Adipose tissue (tissue), 3 donors: ENCODE data around the gene ARL10. TPM values are rescaled to one million over a fixed set of nuclear protein-coding genes. Genes with fewer than 3 reads are reported as not detected.

Source experiments
- H3K27ac ChIP-seq: one replicate; pipeline ENCODE4 v1.5.1; 2013; ENCODE audit warnings: low read depth, low read length
- WGBS, 3 donors: extraction: QIAGEN DNeasy Blood & Tissue Kit; methylation state at CpG; one replicate each; pipeline ENCODE4 v1.1.7; 2013; 5-methylcytosine and 5-hydroxymethylcytosine counted together
- polyA plus RNA-seq, 3 donors: library from polyadenylated mRNA; stranded (reverse); fragments of 200-250 nt; gene quantifications; one replicate each; pipeline ENCODE4 v1.2.3, GENCODE V29; 2013
- donor health status: healthy with polysubstance abuse.
- donor health status: Bipolar disorder and iron deficiency.
- donor health status: healthy.

Gene ARL10
- polyA plus RNA-seq, 3 donors: 0.99 to 3.1 (median 1.3) TPM

DNA sequence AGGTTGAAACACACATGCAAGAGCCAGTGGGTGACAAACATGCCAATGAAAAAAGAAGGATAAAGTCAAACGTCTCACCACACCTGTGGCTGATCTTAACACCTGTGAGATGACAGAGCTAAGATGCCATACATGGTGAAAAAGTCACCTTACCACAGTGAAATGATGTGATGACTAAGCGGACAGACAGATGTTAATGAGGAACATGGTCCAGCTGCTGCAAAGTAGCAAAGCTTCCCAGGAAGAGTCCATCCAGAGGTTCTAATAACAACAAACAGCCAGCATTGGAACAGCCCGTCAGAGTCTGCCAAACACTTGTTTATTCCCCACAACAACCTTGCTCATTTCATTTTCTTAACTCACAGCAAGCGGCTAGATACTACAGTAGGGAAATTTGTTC, 5.6 kb upstream of the ARL10 start:
- WGBS, 3 donors: 60 to 73% (median 66%) methylated on average over 4 of the region's 4 CpGs
- H3K27ac ChIP-seq: no peak overlapping the region

DNA sequence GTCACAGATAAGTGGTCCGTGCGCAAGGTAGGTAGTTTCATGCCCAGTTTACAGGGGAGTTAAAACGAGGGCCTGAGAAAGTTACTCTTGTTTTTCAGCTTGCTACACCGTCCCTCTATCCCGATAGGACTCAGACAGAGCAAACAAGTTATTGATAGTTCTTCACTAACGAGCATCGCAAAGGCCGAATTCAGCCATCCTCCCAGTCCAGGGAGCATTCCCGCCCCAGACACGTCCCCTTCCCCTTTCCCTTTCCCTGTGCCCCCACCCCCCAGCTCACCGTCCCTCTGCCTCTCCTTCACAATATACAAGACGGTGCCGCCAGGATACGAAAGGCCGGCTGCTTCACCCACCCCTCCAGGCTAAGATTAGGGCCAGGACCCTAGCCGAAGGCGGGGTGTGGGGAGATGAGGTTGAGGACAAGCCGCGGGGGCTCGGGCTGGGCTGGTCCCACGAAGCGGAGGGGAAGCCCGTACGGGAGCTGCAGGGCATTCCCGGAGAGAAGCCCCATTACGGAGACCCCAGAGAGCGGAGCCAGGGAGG, 4.3 kb upstream of the ARL10 start:
- H3K27ac ChIP-seq: no peak overlapping the region
- WGBS, 3 donors: 1 to 4% (median 3%) methylated on average over 27 of the region's 27 CpGs

DNA sequence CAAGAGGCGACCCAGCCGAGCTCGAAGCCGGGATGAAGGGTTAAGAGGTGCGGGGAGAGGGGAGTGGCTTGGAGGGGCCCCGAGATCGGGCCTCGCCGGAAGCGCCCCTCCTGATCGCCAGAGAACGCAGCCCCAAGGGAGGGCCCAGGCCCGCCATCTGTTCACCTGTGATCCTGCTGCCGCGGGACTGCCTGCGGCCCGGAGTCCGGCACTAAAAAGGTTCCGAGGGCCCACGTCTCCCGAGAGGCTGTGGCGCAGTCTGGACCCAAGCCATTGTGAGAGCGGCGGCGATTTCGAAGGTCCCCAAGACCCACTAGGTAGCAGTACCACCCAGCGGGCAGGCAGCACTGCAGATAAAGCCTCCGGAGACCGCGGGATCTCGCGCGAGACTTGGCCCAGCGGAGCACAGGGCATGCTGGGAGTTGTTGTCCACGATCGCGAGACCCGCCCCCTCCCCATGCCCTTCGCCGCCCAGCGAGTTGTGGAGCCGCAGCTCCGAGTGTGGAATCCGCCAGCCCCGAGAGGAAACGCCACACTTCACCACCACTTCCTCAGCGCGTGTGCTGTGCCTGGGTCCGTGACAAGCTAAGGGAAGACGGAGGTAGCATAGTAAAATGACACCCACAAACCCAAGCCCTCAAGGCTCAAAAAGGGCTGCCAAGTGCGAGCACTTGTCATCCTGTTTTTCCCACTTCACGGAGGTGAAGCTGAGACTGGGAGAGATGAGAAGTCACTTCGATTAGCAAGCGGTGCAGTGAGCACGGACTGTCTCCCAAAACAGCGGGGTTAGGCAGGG, 3.7 kb upstream of the ARL10 start, which contains the start of gene KIAA1191:
Gene KIAA1191 (minus strand): TSS at position 328 of the 796 bp plus-strand sequence. CDS start 2,256 bp downstream, outside the sequence.
- WGBS, 3 donors: 1 to 2% (median 2%) methylated on average over 56 of the region's 56 CpGs
- no peak within 1 kb of the TSS for H3K27ac ChIP-seq

DNA sequence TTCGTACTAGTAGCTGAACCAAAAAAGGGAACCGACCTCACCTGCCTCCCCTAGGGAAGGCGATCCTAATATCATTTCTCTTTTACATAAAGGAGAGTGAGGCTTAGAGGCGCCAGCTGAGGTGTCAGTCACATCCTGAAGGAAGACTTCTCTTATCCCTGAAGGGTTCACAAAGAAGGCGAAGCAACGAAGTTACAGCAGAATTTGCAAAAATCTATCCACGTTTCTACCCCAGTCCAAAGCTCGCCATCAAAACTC, 3.1 kb upstream of the ARL10 start:
- 57 to 70% (median 68%) methylated on average over 8 of the region's 8 CpGs for WGBS, 3 donors
- no peak overlapping the region for H3K27ac ChIP-seq

DNA sequence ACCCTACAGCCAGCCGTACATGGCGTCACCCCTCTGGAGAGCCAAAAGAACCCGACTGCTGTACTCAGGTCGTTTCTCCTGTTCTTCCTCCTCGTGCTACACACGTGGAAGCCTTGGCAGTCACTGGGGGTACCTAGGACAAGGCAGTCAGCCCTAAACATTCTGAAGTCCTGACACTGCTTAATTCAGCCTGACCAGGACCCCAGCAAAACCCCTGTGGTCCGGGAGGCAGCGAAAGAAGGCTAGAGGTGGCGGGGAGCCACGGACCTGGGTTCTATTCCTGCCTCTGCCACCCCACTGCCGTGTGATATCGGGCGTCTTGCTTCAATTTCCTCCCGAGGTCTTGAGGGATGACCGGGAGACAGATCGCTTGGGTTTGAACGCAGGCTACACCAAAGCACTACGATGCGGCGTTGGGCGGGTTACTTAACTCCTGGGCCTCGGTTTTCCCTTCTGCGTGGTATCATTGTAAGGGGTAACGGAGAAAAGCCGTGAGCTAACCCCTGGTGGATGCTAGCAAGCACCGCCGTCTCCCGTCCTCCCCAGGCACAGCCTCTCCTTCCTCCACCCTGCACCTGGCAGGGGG, 429 bp upstream of the ARL10 start:
- no peak overlapping the region for H3K27ac ChIP-seq
- WGBS, 3 donors: 17 to 28% (median 21%) methylated on average over 24 to 28 of the region's 28 CpGs

DNA sequence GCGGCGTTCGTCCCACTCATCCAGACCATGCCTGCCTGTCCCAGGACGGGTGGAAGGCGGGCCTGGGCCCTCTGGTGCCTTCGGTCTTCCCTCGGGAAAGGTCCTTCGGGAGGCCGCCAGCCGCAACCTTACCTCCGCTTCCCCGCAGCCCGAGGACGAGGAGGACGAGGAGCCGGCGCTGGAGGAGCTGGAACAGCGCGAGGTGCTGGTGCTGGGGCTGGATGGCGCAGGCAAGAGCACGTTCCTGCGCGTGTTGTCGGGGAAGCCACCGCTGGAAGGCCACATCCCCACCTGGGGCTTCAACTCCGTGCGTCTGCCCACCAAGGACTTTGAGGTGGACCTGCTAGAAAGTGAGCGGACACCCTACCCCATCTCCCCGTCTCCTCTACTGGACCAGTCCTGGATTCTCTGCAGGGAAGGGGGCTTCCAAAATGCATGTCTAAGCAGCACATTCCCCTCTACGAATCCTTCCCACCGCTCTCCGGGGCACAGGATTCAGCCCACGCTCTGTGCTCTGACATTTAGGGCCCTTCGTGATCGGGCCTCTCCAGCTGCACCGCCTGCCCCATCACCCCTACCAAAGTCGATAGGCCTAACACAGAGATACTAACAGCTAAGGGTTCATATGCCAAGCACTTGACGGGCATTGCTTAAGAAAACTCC, 1.1 kb downstream of the ARL10 start:
- 64 to 69% (median 67%) methylated on average over 32 to 38 of the region's 38 CpGs for WGBS, 3 donors
- H3K27ac ChIP-seq: no peak overlapping the region

DNA sequence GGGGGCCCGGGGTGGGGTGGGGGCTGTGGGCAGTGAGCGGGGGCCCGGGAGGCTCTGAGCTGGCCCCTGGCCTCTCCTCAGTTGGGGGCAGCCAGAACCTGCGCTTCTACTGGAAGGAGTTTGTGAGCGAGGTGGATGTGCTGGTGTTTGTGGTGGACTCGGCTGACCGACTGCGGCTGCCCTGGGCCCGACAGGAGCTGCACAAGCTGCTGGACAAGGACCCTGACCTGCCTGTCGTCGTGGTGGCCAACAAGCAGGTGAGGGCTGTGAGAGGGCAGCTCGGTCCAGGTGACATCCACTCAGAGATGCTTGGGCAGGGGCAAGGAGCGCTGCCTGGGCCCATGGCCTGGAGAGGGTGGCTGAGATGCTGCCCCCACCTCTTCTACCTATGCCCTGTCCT, 3.4 kb downstream of the ARL10 start:
- no peak overlapping the region for H3K27ac ChIP-seq
- WGBS, 3 donors: 92 to 97% (median 94%) methylated on average over 11 to 13 of the region's 13 CpGs

DNA sequence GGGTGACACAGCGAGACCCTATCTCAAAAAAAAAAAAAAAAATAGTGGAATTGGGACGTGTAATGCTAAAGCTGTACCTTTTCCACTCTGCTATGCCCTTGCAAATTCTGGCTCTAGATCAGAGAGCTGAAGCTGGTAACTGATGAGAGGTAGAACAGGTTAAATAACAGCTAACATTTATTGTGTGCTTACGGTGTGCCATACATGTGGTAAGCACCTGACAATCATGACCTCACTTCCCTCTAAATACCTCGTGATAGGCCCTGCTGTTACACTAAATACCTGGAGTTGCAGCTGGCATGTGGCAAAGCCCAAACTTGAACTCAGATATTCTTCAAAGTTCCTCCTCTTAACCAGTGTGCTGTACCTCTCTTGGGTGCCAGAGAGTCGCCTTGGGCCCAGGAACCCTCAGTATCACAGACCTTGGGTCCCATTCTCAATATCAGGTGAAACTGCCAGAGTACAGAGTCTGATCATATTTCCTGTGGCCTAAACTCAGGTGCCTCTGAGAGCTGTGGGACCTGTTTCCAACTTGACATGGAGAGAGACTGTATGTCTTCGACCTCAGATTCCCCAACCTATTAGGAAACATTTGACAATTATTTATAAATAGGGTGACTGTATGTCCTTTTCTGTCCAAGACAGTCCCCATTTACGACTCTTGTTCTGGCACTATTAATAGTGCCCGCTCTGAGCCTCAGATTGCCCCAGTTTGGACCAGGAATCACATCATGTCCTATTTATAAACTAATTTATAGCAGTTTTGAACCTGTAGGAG, 4.8 kb downstream of the ARL10 start:
- 86 to 90% (median 90%) methylated on average over 8 of the region's 8 CpGs for WGBS, 3 donors
- H3K27ac ChIP-seq: no peak overlapping the region

DNA sequence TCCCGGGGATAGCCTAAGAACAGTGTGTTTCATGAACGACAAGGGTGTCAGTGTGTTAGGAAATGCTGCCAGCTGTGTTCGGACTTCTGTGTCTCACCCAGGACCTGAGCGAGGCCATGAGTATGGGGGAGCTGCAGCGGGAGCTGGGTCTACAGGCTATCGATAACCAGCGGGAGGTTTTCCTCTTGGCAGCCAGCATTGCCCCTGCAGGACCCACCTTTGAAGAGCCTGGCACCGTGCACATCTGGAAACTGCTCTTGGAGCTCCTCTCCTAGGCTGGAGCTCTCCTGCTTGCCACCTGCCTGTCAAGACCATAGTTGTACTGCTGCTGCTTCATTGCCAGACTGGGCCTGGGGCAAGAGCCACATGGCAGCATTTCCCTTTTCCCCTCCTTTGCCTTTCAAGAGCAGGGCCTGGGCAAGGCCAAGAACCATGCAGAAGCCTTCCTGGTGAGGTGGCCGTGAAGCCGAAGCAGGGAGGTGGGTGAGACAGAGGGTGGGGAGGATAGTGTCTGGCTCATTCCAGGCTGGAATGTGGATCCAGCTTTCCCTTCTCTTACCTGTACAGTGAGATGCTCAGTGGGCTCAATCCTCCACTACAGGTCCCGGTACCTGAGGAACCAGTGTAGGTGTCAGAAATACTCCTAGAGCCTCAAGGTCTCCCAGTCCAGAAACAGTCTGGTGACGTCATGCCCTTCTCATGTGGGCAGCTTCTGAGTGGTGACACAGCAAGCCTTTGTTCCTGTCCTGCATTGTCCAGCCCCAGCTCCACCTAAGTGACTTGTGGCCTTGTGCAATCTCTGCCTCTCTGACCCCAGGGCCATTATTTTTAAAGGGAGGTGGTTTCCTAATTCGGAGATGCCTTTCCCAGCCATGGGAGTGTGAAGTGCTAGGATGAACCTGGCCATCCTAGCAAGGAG, 6.6 kb downstream of the ARL10 start:
- no peak overlapping the region for H3K27ac ChIP-seq
- WGBS, 3 donors: 87 to 92% (median 91%) methylated on average over 13 of the region's 13 CpGs

DNA sequence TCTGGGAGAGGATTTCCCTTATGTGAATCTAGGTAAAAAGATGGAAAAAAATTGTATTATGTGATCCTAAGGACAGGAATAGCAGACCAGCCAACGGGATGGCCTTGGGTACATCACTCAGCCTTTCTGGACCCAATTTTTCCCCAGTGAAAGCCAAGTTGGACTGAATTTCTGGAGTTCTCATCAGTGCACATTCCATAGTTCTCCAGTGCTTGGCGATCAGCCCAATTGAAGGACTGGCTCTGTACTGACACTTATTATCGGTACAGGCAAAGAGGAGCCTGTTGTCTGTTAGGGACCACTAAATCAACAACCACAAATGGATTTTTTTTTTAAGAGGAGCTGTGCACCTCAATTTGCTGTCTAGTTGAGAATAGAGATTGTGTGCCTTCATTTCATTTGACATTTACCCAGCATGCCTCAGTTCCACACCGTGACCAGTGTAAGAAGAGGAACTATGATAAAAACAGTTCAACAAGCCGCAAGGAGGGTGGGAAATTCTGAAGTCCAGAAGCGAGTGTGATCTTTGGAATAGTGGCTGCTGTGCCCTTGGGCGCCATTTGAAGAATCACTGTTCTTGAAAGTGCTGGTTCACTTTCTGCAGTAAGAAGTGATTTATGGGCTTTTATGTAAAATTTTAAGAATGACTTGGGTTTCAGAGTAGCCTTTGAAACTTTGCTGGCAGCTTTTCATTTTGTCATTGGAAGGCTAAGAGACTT, 8.0 kb downstream of the ARL10 start:
- H3K27ac ChIP-seq: no peak overlapping the region
- WGBS, 3 donors: 53 to 76% (median 62%) methylated on average over 7 of the region's 7 CpGs

DNA sequence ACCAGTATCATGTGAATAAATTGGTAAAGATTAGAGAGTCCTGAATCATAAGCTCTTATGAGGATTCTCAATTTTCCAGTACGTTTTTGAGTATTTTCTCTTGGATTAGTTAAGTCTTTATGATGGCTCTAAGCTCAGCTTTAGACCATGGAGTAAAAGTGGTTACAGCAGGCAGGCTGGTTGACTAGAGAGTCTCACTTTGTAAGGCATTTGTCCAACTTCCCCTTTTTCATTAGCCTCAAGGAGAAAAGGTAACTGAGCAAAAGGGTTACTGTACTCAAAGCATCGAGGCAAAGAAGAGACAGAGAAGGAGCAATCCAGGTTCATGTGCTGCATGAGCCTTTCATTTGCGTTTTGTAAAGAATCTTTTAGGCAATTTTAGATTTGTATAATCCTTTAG, 14.6 kb downstream of the ARL10 start:
- H3K27ac ChIP-seq: no peak overlapping the region
- WGBS, 3 donors: 69 to 85% (median 81%) methylated on average over 3 of the region's 3 CpGs

DNA sequence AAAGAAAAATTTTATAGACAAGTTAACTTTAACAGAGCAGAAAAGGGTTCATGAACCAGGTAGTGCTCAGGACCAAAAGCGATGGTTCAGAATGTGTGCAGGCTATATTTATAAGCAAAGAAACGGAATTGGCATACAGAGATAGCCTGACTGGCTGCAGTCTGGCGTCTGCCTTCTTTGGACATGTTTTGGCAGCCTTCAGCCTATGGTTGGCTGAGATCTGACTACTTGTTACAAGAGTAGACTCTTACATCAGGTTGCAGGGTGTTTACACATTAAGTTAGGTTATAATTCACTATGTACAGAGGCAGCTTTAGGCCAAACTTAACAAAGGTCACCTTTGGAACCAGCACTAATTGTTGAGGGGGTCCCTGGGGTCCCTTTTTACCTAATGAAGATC, 16.1 kb downstream of the ARL10 start:
- H3K27ac ChIP-seq: no peak overlapping the region

DNA sequence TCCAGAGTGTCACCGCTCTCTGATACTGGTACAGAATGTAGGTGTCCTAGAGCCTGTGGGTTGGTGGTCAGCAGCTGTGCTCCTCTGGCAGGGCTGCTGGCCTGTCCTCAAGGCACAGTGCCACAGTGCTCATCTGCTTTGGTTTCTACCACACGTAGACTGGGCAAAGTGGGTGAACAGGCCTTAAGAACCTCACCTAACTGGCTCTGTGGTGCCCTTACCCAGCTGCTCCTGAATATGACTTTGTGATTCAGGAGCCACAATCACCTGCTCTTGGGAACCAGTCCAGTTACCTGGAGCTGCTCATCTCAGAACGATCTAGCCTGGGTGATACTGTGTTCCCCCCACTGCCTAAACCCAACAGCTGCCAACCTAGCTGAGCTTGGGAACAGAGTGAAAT, 16.7 kb downstream of the ARL10 start:
- 87 to 92% (median 92%) methylated on average over 3 of the region's 3 CpGs for WGBS, 3 donors
- H3K27ac ChIP-seq: no peak overlapping the region

More for the DNA sequence above, 16.1 kb downstream of the ARL10 start:
- 74 to 88% (median 77%) methylated on average over 3 of the region's 3 CpGs for WGBS, 3 donors

DNA sequence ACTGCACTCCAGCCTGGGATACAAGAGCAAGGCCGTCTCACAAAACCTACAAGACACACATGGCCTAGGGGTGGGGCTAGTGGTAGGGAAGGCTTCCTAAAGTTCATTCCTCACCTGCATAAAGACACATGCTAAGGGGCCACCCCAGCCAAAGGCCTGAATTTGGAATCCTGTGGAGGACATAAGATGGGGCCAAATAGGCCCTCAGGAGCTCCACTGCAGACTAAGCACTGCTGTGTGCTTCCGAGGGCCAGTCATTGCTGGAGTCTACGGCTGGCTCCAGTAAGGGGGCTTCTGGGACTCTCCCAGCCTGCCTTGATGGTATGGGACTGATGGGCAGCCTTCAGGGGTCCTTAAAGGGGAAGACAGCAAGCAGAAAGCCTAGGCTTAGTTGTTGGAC, 17.4 kb downstream of the ARL10 start:
- H3K27ac ChIP-seq: no peak overlapping the region
- WGBS, 3 donors: 76 to 93% (median 91%) methylated on average over 3 of the region's 3 CpGs

DNA sequence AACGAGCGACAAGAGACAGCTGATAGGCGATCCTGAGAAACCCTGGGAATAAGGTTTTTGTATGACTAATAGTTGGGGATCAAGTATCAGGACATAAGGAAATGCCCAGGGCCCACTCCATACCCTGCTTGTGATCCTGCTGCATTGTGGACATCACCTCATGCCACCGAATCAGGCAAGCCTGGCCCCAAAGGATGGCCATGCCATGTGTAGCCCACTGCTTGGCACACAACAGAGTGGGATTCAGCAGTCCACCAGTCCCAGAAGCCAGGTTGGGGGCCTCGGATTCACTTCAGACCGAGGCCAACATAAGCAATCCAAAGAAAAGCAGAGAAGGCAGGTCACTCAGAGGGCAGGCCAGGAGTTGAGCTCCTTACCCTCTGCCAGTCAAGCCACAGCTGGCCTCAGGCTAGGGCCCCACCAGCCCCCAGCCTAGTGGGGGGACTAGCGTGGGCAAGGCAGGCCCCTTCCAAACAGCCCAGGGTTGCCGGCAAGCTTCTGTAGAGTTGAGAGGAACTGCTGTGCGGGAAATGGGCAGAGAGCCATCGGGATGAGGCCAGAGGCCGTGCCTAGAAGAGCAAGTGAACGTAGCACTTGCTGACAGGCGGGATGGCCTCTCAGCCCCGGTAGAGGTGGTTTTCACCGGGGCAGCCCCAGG, 18.1 kb downstream of the ARL10 start:
- H3K27ac ChIP-seq: no peak overlapping the region
- WGBS, 3 donors: 83 to 87% (median 87%) methylated on average over 15 of the region's 15 CpGs

DNA sequence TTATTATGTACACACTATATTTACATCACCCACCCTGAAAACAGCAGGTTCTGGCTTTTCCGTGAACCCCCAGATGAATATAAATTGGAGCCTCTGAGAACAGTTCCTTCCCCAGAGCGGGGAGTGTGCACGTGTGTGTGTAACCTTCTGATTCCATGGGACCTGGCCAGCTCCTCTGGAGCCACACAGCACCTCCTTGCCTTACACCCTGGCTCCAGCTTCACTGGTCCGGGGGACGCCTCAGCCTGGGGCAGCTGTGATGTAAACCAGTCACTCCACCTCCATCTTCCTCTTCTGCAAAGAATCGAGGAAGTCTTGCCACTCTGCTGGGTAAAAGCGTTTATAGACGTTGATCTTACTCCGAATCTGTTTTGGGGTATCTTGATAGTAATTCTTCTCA, 18.7 kb downstream of the ARL10 start:
- no peak overlapping the region for H3K27ac ChIP-seq
- WGBS, 3 donors: 68 to 82% (median 76%) methylated on average over 9 of the region's 9 CpGs
